T-helper 22 cell (primary cell): Measurements from ENCODE around the gene TRPM1.

Source experiments
- DNase-seq: peaks from one replicate; pipeline ENCODE4 v3.0.0-alpha.2; 2020; ENCODE audit warnings: low read depth

The TRPM1 gene

DNA sequence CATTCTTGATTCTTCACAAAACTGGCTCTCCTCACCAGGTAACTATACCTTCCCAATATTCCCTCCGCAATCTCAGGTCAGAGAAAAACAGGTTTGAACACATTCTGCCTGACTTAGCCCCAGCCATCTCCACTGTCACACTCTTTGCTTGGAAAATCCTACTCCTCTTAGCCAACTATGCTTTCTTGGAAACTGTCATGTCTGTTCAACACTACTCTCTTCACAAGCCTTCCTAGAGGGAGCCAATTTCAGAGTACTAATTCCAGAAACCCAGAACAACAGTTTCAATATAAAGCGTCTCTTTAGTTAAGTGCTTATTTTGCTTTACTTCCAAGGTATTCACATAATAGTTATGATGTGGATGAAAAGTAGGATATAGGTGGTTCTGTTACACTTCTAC is 131.8 kb downstream of the TRPM1 start:
- DNase-seq: no peak

DNA sequence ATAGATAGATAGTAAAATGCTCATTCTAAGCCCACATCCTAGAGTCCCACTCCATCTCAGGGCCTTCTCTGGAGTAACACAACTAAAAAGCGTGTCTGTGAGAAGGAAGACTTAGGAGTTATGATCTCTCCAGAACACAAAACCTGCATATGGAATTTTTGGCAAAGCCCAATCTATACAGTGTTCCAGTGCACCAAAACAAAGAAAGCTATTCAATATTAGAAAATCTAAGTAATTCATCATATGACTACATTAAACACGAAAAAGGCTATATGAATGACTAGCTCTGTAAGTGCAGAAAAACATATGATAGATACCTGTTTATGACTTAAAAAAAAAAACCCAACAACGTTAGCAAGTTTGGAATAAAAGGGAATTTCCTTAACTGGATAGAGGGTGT is 137.8 kb downstream of the TRPM1 start:
- DNase-seq: no peak

DNA sequence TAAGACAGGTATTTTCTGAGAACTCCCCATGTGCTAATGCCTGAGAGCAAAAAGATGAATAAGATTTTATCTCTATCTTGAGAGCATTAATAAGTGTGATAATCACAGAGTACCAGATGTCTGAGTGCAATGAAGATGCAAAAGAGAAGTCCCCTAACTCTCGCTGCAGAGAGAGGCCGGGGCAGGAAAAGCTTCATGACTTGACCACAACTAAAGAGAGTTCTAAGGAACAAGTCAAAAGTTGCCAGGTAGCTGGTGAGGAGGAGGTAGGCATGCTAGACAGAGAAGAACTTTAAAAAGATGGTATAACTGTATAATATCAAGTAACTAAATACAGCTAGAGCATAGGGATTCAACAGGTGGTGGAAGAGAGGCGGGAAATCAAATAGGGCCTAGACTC is 138.9 kb downstream of the TRPM1 start:
- no peak for DNase-seq

DNA sequence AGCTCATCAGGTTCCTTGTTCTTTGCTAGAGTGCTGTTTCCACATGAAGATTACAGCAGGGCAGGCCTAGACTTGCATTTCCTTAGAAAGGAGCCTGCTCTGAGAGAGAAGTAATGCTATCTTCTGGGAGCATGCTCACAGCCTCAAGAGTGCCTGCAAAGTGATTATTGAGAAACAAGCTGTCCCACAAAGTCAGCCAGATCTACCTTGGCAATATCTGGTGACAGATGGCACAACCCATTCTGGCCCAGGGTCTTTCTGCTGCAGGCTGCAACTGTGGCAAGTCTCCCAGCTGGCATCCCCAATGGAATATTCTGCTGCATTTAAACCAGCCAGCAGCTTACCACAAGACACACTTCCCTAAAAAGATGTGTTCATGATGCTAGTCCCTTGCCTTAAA is 139.4 kb downstream of the TRPM1 start:
- no peak for DNase-seq

DNA sequence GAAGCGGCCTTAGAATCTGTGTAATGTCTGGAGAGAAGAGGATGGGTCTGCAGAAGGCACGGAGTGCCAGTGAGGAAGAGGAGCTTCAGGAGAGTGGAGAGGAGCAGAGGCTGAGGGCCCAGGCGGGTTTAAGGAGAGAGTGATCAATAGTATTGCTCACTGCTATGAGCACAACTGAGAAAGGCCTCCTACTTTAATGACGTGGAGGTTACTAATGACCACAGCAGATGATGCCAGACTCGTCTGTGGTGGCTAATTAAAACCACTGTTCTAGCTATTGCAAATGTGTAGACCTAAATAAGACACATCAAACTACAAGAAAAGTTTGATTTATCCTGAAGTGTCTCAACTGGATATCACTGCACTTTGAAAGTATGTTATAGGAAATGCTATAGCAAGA is 143.3 kb downstream of the TRPM1 start:
- no peak for DNase-seq

DNA sequence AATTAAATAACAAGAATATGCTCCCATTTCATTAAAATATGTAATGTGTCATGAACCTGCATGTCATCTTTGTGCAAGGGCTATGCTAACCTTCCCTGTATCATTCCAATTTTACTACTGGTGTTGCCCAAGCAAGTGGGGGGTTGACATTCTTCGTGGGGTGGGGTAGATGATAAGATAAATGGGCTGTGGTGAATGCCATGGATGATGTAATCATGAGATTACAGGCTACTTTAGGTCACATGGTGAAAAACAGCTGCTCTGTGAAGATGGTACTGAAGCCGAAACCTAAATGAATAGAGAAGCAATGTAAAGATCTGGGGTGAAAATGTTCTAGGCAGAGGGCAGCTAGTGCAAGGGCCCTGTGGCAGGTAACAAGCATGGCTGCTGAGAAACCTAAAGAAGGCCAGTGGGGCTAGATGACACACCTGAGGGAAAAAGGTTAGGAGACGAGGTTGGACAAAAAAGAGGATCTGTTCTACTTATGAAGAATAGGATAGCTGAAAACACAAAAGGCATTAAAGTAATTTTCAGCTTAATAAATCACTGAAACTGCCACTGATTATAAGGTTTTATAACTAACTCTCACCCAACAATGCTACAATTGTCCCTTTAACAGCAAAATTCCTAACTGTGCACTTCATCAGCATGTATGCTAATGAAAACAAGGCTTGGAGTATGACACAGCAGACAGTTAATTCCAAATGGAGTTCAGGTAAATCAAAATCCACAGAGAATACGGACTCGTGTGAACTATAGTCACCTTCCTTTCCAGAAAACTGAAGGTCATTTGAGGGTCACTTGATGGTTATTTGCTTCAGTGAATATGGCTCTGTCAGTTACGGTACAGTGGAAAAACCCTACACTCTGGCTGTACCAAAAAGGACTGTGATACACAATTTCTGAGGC is 145.1 kb downstream of the TRPM1 start:
- no peak for DNase-seq

DNA sequence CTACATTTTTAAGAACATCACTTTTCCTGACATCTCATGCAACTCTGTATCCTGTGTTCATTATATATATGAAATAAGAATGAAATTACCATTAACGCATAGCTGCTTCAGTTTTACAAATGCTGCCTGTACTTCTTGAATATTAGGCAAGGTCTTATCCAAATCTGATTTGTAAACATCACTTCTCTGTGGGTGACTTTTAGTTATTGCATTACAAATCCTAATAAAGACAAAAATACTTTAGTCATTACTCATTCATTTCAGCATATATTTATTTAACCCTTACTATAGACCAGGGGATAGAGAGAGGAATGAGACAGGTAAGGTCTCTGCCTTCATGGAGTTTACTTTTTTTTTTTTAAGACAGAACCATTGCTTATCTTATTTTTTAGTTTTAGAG is 146.9 kb downstream of the TRPM1 start:
- DNase-seq: no peak

DNA sequence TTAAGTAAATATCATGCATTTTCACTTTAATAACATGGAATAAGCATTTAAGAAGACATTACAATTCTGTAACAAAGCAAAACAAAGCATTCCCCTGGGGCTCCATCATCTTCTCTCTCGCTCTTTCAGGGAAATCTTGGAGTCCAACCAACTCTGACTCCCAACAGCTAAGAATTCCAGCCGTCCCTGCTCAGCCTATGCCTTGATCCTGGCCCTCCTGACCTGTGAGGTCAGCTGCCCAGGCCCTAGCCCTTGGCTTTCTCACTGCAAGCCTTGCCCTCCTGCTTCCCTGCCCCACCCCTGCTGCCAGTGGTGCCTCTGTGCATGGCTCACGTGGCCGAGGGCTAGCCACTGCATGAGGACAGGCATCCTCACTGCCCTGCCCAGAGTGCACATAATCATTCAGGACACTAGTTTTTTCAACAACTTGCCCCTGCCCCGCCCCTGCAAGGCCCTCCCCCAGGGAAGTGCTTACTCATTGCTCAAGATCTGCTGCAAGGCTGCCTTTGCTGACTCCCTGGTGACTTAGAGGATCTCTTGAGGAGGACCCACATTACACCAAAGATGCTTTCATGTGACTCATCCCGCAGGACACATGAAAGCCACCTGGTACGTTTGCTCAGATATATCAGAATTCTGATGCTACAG is 147.7 kb downstream of the TRPM1 start:
- no peak for DNase-seq

DNA sequence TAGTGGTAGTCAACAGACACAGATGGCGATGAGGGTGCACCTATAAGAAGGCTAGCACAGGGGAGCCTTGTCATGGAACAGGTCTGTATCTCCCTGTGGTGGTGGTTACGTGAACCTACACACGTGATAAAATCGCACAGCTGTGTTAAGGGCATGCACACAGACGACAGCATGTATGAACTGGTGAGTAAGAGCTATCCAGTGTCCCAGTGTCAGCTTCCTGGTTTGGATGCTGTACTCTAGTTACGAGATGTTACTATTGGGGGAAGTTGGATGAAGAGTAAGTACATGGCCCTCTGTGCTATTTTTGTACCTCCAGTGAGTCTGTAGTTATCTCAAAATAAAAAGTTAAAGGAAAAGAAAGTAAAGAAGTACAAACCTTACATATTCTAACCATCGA is 148.3 kb downstream of the TRPM1 start:
- no peak for DNase-seq
